Neural cell (in vitro differentiated cells): ENCODE results near the gene AFMID. TPM values are rescaled to one million over a fixed set of nuclear protein-coding genes. Genes with fewer than 3 reads are reported as not detected.

Source experiments
- H2AFZ ChIP-seq: fragments of 200-600, 300-800 bp; sonication (generic), shearing (Covaris generic); 2 replicates; pipeline ENCODE4 v1.6.0; 2014; ENCODE audit warnings: low read depth, mild to moderate bottlenecking, antibody characterized with exemption, low read length, moderate library complexity
- H3F3A ChIP-seq: fragments of 200-600 bp; shearing (Covaris generic); 2 replicates; pipeline ENCODE4 v1.6.1; 2016; ENCODE audit warnings: mild to moderate bottlenecking, moderate library complexity, mixed read lengths, antibody characterized with exemption, low read length; ENCODE audit not compliant: insufficient read depth, poor library complexity, severe bottlenecking
- H3K27ac ChIP-seq: fragments of 200-600, 300-800 bp; sonication (generic), shearing (Covaris generic); 2 replicates; pipeline ENCODE4 v1.5.1; 2014; ENCODE audit warnings: mild to moderate bottlenecking, low read length, moderate library complexity
- H3K27me3 ChIP-seq: fragments of 300-800, 200-600 bp; sonication (generic), shearing (Covaris generic); 2 replicates; pipeline ENCODE4 v1.6.0; 2014; ENCODE audit warnings: mild to moderate bottlenecking, low read depth, low read length, moderate library complexity; ENCODE audit not compliant: insufficient read depth
- H3K36me3 ChIP-seq: fragments of 300-800, 200-600 bp; sonication (generic), shearing (Covaris generic); 2 replicates; pipeline ENCODE4 v1.5.1; 2014; ENCODE audit warnings: mild to moderate bottlenecking, antibody characterized with exemption, low read length, moderate library complexity; ENCODE audit not compliant: insufficient read depth
- H3K4me2 ChIP-seq: fragments of 300-800, 200-600 bp; sonication (generic), shearing (Covaris generic); 2 replicates; pipeline ENCODE4 v1.6.0; 2014; ENCODE audit warnings: mild to moderate bottlenecking, low read length
- H3K4me3 ChIP-seq: fragments of 300-800, 200-600 bp; sonication (generic), shearing (Covaris generic); 2 replicates; pipeline ENCODE4 v1.5.1; 2014; ENCODE audit warnings: mild to moderate bottlenecking, low read length, moderate library complexity
- H3K79me2 ChIP-seq: fragments of 200-600 bp; shearing (Covaris generic); replicated peaks from 2 replicates; pipeline ENCODE4 v1.6.0; 2014; ENCODE audit warnings: mild to moderate bottlenecking, low read length, moderate library complexity; ENCODE audit not compliant: insufficient read depth
- H3K9ac ChIP-seq: fragments of 300-800, 200-600 bp; sonication (generic), shearing (Covaris generic); 2 replicates; pipeline ENCODE4 v1.6.1; 2016; ENCODE audit warnings: mild to moderate bottlenecking, low read length, mixed read lengths
- H3K9me2 ChIP-seq: fragments of 200-600 bp; shearing (Covaris generic); 2 replicates; pipeline ENCODE4 v1.6.1; 2016; ENCODE audit warnings: mild to moderate bottlenecking, low read length, mixed read lengths; ENCODE audit not compliant: insufficient read depth
- H3K9me3 ChIP-seq: fragments of 200-600, 300-800 bp; sonication (generic), shearing (Covaris generic); 2 replicates; pipeline ENCODE4 v1.6.1; 2016; ENCODE audit warnings: mild to moderate bottlenecking, mixed run types, low read length, moderate library complexity, mixed read lengths
- H4K20me1 ChIP-seq: fragments of 200-600 bp; shearing (Covaris generic); 2 replicates; pipeline ENCODE4 v1.6.1; 2016; ENCODE audit warnings: mild to moderate bottlenecking, mixed run types; ENCODE audit not compliant: insufficient read depth
- EP300 ChIP-seq: fragments of 450-650 bp; conservative IDR thresholded peaks from 2 replicates; pipeline ENCODE4 v1.6.1; 2014; ENCODE audit warnings: antibody characterized with exemption, mild to moderate bottlenecking, moderate library complexity; ENCODE audit not compliant: poor library complexity, severe bottlenecking
- EZH2 ChIP-seq: fragments of 200-600, 300-800 bp; shearing (Covaris generic), sonication (generic); IDR thresholded peaks from 2 replicates; pipeline ENCODE4 v1.6.1; 2014; ENCODE audit warnings: antibody characterized with exemption, low read length, borderline replicate concordance, mild to moderate bottlenecking; ENCODE audit not compliant: insufficient read depth, poor library complexity, severe bottlenecking
- MXI1 ChIP-seq: fragments of 450-650 bp; conservative IDR thresholded peaks from 2 replicates; pipeline ENCODE4 v1.6.1; 2014; ENCODE audit warnings: antibody characterized with exemption, mild to moderate bottlenecking; ENCODE audit not compliant: poor library complexity, severe bottlenecking
- POLR2AphosphoS5 ChIP-seq: IDR thresholded peaks from 2 replicates; pipeline ENCODE4 v1.6.1; 2012
- RAD21 ChIP-seq: fragments of 450-650 bp; conservative IDR thresholded peaks from 2 replicates; pipeline ENCODE4 v1.6.1; 2014; ENCODE audit warnings: antibody characterized with exemption, mild to moderate bottlenecking, moderate library complexity
- REST ChIP-seq: IDR thresholded peaks from 2 replicates; pipeline ENCODE4 v1.6.1; 2012; ENCODE audit warnings: borderline replicate concordance
- SMC3 ChIP-seq: fragments of 450-650 bp; conservative IDR thresholded peaks from 2 replicates; pipeline ENCODE4 v1.6.1; 2014; ENCODE audit warnings: antibody characterized with exemption, mild to moderate bottlenecking, moderate library complexity; ENCODE audit not compliant: poor library complexity
- TAF1 ChIP-seq: IDR thresholded peaks from 2 replicates; pipeline ENCODE4 v1.6.1; 2012; ENCODE audit warnings: low read depth
- polyA plus RNA-seq: library from polyadenylated mRNA; depleted of rRNA; stranded (reverse); fragments of >200 nt; gene quantifications from 2 replicates; pipeline ENCODE4 v1.2.3, GENCODE V29; 2014
- TF ChIP-seq, protein P1 (sequence below): fragments of 450-650 bp; IDR thresholded peaks from 2 replicates; pipeline ENCODE4 v1.5.1; 2014; ENCODE audit warnings: antibody characterized with exemption, mild to moderate bottlenecking, moderate library complexity; ENCODE audit not compliant: poor library complexity, severe bottlenecking

AFMID gene
- polyA plus RNA-seq, 1 donor from 2014 or later: 15.8 TPM

DNA sequence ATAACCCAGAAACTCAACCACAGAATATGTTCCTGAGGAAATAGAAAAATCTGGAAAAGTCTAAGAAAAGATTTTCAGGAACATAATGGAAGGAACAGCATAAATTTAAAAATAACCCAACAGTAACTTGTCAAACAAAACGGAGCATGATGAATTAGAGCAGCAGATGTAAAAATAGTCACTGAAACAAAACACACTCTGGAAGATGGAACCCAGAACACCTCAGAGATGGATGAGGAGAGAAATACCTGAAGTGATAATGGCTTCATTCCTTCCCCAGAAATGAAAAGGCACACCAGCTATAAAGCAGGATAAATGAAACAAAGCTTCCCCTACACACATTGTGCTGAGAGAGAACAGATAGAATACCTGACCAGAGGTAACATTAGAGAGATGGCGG is 6.7 kb upstream of the AFMID start:
- Histone ChIP-seq H3K79me2 (no peaks in the 10 kb centered on the region), H3K4me2 (no peak overlapping the region), H3K9ac (no peak overlapping the region), H3F3A (no peaks in the 10 kb centered on the region), H3K9me2 (no peaks in the 10 kb centered on the region), H4K20me1 (no peaks in the 10 kb centered on the region), H3K9me3 (no peaks in the 10 kb centered on the region), H3K36me3 (no peaks in the 10 kb centered on the region), H3K4me3 (no peak overlapping the region), H3K27ac (no peak overlapping the region), H3K27me3 (no peaks in the 10 kb centered on the region), H2AFZ (no peak overlapping the region)
- TF ChIP-seq POLR2AphosphoS5 (no peak), MXI1 (no peak), TAF1 (no peak), RAD21 (no peak), REST (no peak), EZH2 (no peak), EP300 (no peak), SMC3 (no peak)
- TF ChIP-seq, protein P1, sequence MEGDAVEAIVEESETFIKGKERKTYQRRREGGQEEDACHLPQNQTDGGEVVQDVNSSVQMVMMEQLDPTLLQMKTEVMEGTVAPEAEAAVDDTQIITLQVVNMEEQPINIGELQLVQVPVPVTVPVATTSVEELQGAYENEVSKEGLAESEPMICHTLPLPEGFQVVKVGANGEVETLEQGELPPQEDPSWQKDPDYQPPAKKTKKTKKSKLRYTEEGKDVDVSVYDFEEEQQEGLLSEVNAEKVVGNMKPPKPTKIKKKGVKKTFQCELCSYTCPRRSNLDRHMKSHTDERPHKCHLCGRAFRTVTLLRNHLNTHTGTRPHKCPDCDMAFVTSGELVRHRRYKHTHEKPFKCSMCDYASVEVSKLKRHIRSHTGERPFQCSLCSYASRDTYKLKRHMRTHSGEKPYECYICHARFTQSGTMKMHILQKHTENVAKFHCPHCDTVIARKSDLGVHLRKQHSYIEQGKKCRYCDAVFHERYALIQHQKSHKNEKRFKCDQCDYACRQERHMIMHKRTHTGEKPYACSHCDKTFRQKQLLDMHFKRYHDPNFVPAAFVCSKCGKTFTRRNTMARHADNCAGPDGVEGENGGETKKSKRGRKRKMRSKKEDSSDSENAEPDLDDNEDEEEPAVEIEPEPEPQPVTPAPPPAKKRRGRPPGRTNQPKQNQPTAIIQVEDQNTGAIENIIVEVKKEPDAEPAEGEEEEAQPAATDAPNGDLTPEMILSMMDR: no peak

GRCh38 chr17:78182504-78182903 is 4.7 kb upstream of the AFMID start:
- Histone ChIP-seq H3K9ac (no peak overlapping the region), H3K79me2 (peaks cover 3% of the 10 kb centered on the region), H3K27me3 (no peaks in the 10 kb centered on the region), H3K36me3 (no peaks in the 10 kb centered on the region), H3K4me3 (no peak overlapping the region), H3F3A (no peaks in the 10 kb centered on the region), H3K9me3 (no peaks in the 10 kb centered on the region), H4K20me1 (no peaks in the 10 kb centered on the region), H3K27ac (no peak overlapping the region), H3K4me2 (no peak overlapping the region), H3K9me2 (no peaks in the 10 kb centered on the region), H2AFZ (no peak overlapping the region)
- TF ChIP-seq EZH2 (no peak), SMC3 (no peak), EP300 (no peak), REST (no peak), MXI1 (no peak), RAD21 (no peak), POLR2AphosphoS5 (no peak), TAF1 (no peak)
- TF ChIP-seq, protein P1: no peak
